ENCODE measurements around the gene JAGN1.
A peak's percentile ranks its signal among the peaks of the same experiment; 100 is the strongest.
"Not testable (repeated sequence)": the region's sequence is repeated elsewhere in the genome, so short reads cannot be mapped to it uniquely, and the experiment has no call there.

Gene JAGN1

GRCh38 chr3:9883706-9884554 lies 6.5 kb upstream of the JAGN1 start:
- 86 to 90% methylated on average over 7 of the region's 7 CpGs for WGBS, 2 experiments
- H3K27me3 ChIP-seq (ENCODE audit: control insufficient read depth, insufficient read depth, low read length, poor library complexity, severe bottlenecking), result no peaks in the 10 kb centered on the region
- H3K27ac ChIP-seq (ENCODE audit: insufficient read depth, low read depth, low read length, poor library complexity, severe bottlenecking), result no peak overlapping the region
- H3K4me1 ChIP-seq (ENCODE audit: control insufficient read depth, insufficient read depth, low read length), result no peaks in the 10 kb centered on the region
- H3K36me3 ChIP-seq (ENCODE audit: control insufficient read depth, insufficient read depth, low read length), result no peaks in the 10 kb centered on the region
- H3K4me3 ChIP-seq (ENCODE audit: insufficient read depth, low read depth, low read length), result no peak overlapping the region
- H3K9me3 ChIP-seq (ENCODE audit: control insufficient read depth, low read length), result no peaks in the 10 kb centered on the region

- H3K4me1 ChIP-seq (ENCODE audit: control insufficient read depth, insufficient read depth, low read length), result no peaks in the 10 kb centered on the region
- H3K27me3 ChIP-seq (ENCODE audit: control insufficient read depth, insufficient read depth, low read length, poor library complexity, severe bottlenecking), result no peaks in the 10 kb centered on the region
- WGBS, 2 experiments, result 90 to 93% methylated on average over 11 of the region's 11 CpGs
- H3K9me3 ChIP-seq (ENCODE audit: control insufficient read depth, low read length), result no peaks in the 10 kb centered on the region
- no peak overlapping the region for H3K4me3 ChIP-seq (ENCODE audit: insufficient read depth, low read depth, low read length)
- H3K27ac ChIP-seq (ENCODE audit: insufficient read depth, low read depth, low read length, poor library complexity, severe bottlenecking), result no peak overlapping the region
- no peaks in the 10 kb centered on the region for H3K36me3 ChIP-seq (ENCODE audit: control insufficient read depth, insufficient read depth, low read length)
These were observed 5.8 kb upstream of the JAGN1 start for GRCh38 chr3:9884555-9885165.

GRCh38 chr3:9886328-9886727 lies 4.1 kb upstream of the JAGN1 start:
- H3K4me1 ChIP-seq (ENCODE audit: control insufficient read depth, insufficient read depth, low read length), result no peaks in the 10 kb centered on the region
- H3K27me3 ChIP-seq (ENCODE audit: control insufficient read depth, insufficient read depth, low read length, poor library complexity, severe bottlenecking), result no peaks in the 10 kb centered on the region

GRCh38 chr3:9887480-9887879 lies 2.9 kb upstream of the JAGN1 start:
- Histone ChIP-seq H3K9me3 (ENCODE audit: control insufficient read depth, low read length) (no peaks in the 10 kb centered on the region), H3K4me3 (ENCODE audit: insufficient read depth, low read depth, low read length) (no peak overlapping the region), H3K4me1 (ENCODE audit: control insufficient read depth, insufficient read depth, low read length) (no peaks in the 10 kb centered on the region), H3K27ac (ENCODE audit: insufficient read depth, low read depth, low read length, poor library complexity, severe bottlenecking) (no peak overlapping the region), H3K27me3 (ENCODE audit: control insufficient read depth, insufficient read depth, low read length, poor library complexity, severe bottlenecking) (no peaks in the 10 kb centered on the region), H3K36me3 (ENCODE audit: control insufficient read depth, insufficient read depth, low read length) (peaks cover 4% of the 10 kb centered on the region)
- 92% methylated on average over 5 of the region's 5 CpGs for WGBS, 2 experiments

More at GRCh38 chr3:9886328-9886727, 4.1 kb upstream of the JAGN1 start:
- Histone ChIP-seq H3K27ac (ENCODE audit: insufficient read depth, low read depth, low read length, poor library complexity, severe bottlenecking) (no peak overlapping the region), H3K4me3 (ENCODE audit: insufficient read depth, low read depth, low read length) (no peak overlapping the region), H3K36me3 (ENCODE audit: control insufficient read depth, insufficient read depth, low read length) (no peaks in the 10 kb centered on the region), H3K9me3 (ENCODE audit: control insufficient read depth, low read length) (no peaks in the 10 kb centered on the region)

GRCh38 chr3:9888540-9888939 lies 1.9 kb upstream of the JAGN1 start:
- no peak overlapping the region for H3K27ac ChIP-seq (ENCODE audit: insufficient read depth, low read depth, low read length, poor library complexity, severe bottlenecking)
- H3K9me3 ChIP-seq (ENCODE audit: control insufficient read depth, low read length), result no peaks in the 10 kb centered on the region
- H3K27me3 ChIP-seq (ENCODE audit: control insufficient read depth, insufficient read depth, low read length, poor library complexity, severe bottlenecking), result no peaks in the 10 kb centered on the region
- WGBS, 2 experiments, result 78 to 87% methylated on average over 2 to 3 of the region's 3 CpGs
- no peak overlapping the region for H3K4me3 ChIP-seq (ENCODE audit: insufficient read depth, low read depth, low read length)
- peaks cover 14% of the 10 kb centered on the region for H3K36me3 ChIP-seq (ENCODE audit: control insufficient read depth, insufficient read depth, low read length)
- no peaks in the 10 kb centered on the region for H3K4me1 ChIP-seq (ENCODE audit: control insufficient read depth, insufficient read depth, low read length)

GRCh38 chr3:9889405-9889804 lies 1.0 kb upstream of the JAGN1 start:
- Histone ChIP-seq H3K9me3 (ENCODE audit: control insufficient read depth, low read length) (no peaks in the 10 kb centered on the region), H3K4me1 (ENCODE audit: control insufficient read depth, insufficient read depth, low read length) (no peaks in the 10 kb centered on the region), H3K4me3 (ENCODE audit: insufficient read depth, low read depth, low read length) (no peak overlapping the region), H3K27me3 (ENCODE audit: control insufficient read depth, insufficient read depth, low read length, poor library complexity, severe bottlenecking) (no peaks in the 10 kb centered on the region), H3K36me3 (ENCODE audit: control insufficient read depth, insufficient read depth, low read length) (peaks cover 18% of the 10 kb centered on the region), H3K27ac (ENCODE audit: insufficient read depth, low read depth, low read length, poor library complexity, severe bottlenecking) (no peak overlapping the region)
- WGBS, 2 experiments, result 88 to 92% methylated on average over 2 to 4 of the region's 5 CpGs

GRCh38 chr3:9891072-9891622 lies 737 bp downstream of the JAGN1 start:
- Histone ChIP-seq H3K36me3 (ENCODE audit: control insufficient read depth, insufficient read depth, low read length) (peaks cover 18% of the 10 kb centered on the region), H3K27ac (ENCODE audit: insufficient read depth, low read depth, low read length, poor library complexity, severe bottlenecking) (peak overlapping the region; percentile 55), H3K9me3 (ENCODE audit: control insufficient read depth, low read length) (no peaks in the 10 kb centered on the region), H3K27me3 (ENCODE audit: control insufficient read depth, insufficient read depth, low read length, poor library complexity, severe bottlenecking) (no peaks in the 10 kb centered on the region), H3K4me1 (ENCODE audit: control insufficient read depth, insufficient read depth, low read length) (no peaks in the 10 kb centered on the region), H3K4me3 (ENCODE audit: insufficient read depth, low read depth, low read length) (peak overlapping the region; percentile 99)
- WGBS, 2 experiments, result 19 to 20% methylated on average over 11 to 12 of the region's 12 CpGs

GRCh38 chr3:9893739-9894138 lies 3.3 kb downstream of the JAGN1 start:
- Histone ChIP-seq H3K4me1 (ENCODE audit: control insufficient read depth, insufficient read depth, low read length) (no peaks in the 10 kb centered on the region), H3K9me3 (ENCODE audit: control insufficient read depth, low read length) (no peaks in the 10 kb centered on the region), H3K27me3 (ENCODE audit: control insufficient read depth, insufficient read depth, low read length, poor library complexity, severe bottlenecking) (no peaks in the 10 kb centered on the region), H3K36me3 (ENCODE audit: control insufficient read depth, insufficient read depth, low read length) (peaks cover 18% of the 10 kb centered on the region), H3K27ac (ENCODE audit: insufficient read depth, low read depth, low read length, poor library complexity, severe bottlenecking) (no peak overlapping the region), H3K4me3 (ENCODE audit: insufficient read depth, low read depth, low read length) (no peak overlapping the region)
- WGBS, 2 experiments, result 88 to 90% methylated on average over 1 of the region's 1 CpG

- H3K4me1 ChIP-seq (ENCODE audit: control insufficient read depth, insufficient read depth, low read length); H3K9me3 ChIP-seq (ENCODE audit: control insufficient read depth, low read length); H3K27ac ChIP-seq (ENCODE audit: insufficient read depth, low read depth, low read length, poor library complexity, severe bottlenecking); H3K27me3 ChIP-seq (ENCODE audit: control insufficient read depth, insufficient read depth, low read length, poor library complexity, severe bottlenecking); H3K4me3 ChIP-seq (ENCODE audit: insufficient read depth, low read depth, low read length): not testable (repeated sequence)
- peaks cover 18% of the 10 kb centered on the region for H3K36me3 ChIP-seq (ENCODE audit: control insufficient read depth, insufficient read depth, low read length)
- WGBS, 2 experiments, result 93 to 95% methylated on average over 3 of the region's 3 CpGs
These were observed 5.3 kb downstream of the JAGN1 start for GRCh38 chr3:9895715-9896114.

GRCh38 chr3:9896755-9897407 lies 6.5 kb downstream of the JAGN1 start:
- not testable (repeated sequence) for H3K9me3 ChIP-seq (ENCODE audit: control insufficient read depth, low read length); H3K27me3 ChIP-seq (ENCODE audit: control insufficient read depth, insufficient read depth, low read length, poor library complexity, severe bottlenecking); H3K4me3 ChIP-seq (ENCODE audit: insufficient read depth, low read depth, low read length); H3K27ac ChIP-seq (ENCODE audit: insufficient read depth, low read depth, low read length, poor library complexity, severe bottlenecking); H3K4me1 ChIP-seq (ENCODE audit: control insufficient read depth, insufficient read depth, low read length)
- peaks cover 18% of the 10 kb centered on the region for H3K36me3 ChIP-seq (ENCODE audit: control insufficient read depth, insufficient read depth, low read length)
- 97 to 99% methylated on average over 9 to 10 of the region's 10 CpGs for WGBS, 2 experiments

All from ectodermal cell (in vitro differentiated cells).